ENCODE results near the gene HNRNPUL2.
"Not testable (repeated sequence)": the region's sequence is repeated elsewhere in the genome, so short reads cannot be mapped to it uniquely, and the experiment has no call there.

The HNRNPUL2 gene

DNA sequence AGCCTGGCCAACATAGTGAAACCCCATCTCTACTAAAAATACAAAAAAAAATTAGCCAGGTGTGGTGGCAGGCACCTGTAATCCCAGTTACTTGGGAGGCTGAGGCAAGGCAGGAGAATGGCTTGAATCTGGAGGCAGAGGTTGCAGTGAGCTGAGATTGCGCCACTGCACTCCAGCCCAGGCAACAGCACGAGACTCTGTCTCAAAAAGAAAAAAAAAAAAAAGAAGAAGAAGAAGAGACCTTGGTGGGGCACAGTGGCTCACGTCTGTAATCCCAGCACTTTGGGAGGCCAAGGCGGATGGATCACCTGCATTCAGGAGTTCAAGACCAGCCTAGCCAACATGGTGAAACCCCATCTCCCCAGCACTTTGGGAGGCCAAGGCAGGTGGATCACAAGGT, 23.3 kb downstream of the HNRNPUL2 start:
- not testable (repeated sequence) for DNase-seq (ENCODE audit: low read depth)

- no peak for DNase-seq (ENCODE audit: low read depth)
Measured at GRCh38 chr11:62702246-62702645, 25.0 kb downstream of the HNRNPUL2 start.

DNA sequence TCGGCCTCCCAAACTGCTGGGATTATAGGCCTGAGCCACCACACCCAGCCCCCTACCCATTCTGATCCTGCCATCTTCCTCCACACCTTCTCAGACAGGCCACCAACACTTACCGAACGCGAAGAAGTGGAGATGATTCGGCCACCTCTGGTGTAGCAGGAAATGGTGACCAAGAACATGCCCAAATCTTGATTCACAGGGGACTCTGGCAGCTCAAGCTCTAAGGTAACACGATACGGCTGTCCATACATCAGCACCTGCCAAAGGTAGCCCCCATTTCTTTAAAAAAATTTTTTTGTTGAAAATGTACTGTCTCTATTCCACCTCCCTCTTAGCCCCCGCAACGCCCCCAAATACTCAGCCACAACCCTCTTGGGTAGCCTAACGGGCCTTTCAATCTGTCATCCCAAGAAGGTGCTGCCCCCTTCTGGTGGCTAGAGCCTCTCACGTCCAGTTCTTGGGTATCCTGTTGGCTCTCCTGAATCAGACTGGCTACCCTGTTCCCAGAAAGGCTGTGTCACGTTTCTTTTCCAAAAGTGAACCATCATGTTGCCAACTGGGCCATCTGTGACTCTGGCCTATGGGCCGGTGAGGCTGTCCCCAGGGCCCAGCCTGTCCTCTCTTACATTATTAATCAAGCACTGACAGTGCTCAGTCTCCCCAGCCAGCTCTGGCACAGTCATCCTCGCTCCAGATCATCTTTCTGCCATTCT, 32.6 kb downstream of the HNRNPUL2 start:
- no peak for DNase-seq (ENCODE audit: low read depth)

- not testable (repeated sequence) for DNase-seq (ENCODE audit: low read depth)
Measured at GRCh38 chr11:62693624-62694023, 33.6 kb downstream of the HNRNPUL2 start.

GRCh38 chr11:62689421-62690183, 37.7 kb downstream of the HNRNPUL2 start, which contains the start of gene LRRN4CL:
LRRN4CL (minus strand) TSS chr11:62689530; CDS start chr11:62688508, 1,022 bp downstream.
- peak; percentile 94 for DNase-seq (ENCODE audit: low read depth)

DNA sequence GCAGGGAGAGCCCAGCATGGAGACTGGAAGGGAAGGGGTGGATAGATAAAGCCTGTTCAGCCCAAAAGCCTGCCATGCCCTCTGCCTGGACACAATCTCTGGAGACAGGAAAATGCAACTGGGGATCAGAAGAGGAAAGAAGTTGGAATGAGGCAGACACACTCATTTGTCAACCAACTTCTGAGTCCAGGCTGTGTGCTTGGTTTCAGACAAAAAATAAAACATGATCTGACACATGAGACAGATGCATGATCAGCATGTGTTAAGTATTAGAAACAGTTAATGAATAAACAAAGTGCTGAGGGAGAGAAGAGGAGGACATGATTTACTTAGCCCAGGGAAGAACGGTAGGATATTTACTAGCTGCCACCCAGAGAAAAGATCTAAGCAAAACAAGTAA, 38.8 kb downstream of the HNRNPUL2 start:
- no peak for DNase-seq (ENCODE audit: low read depth)

DNA sequence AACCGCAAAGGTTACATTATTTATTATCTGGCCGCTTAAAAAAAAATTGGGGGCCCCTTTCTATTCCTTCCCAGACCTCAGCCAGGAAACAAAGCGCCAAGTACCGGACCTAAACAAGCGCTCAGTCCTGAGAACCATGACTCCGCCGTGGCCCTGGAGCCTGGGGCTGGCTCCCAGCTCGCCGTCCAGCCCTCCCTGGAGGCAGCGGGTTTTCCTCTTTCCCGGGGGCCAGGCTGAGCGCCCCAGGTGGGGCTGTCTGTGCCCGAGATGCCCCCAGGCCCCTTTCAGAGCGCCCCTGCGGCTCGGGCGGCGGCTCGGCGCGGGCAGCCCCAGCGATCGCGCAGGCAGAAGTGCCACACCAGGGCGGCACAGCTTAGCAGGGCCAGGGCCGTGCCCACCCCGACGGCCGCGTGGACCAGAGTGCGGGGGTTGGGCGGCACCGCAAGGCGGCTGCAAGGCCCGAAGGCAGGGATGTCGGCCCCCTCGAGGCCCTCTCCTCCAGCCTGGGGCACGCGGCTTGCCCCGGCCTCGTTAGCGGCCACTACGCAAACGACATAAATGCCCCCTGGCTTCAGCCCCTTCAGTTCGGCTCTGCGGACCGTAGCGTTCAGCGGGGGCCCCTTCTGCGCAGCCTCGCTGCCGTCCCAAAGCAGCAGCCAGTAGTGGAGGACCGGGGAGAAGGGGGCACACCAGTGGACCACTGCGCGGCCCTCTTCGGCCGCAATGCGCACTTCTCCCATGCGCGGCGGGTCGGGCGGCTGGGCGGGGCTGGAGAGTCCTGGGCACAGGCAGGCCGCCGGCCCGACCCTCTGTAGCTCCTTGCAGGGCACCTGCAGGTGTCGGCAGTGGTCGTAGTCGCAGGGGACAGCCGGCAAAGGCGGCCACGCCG, 39.5 kb downstream of the HNRNPUL2 start:
- no peak for DNase-seq (ENCODE audit: low read depth)

GRCh38 chr11:62682518-62682917, 44.7 kb downstream of the HNRNPUL2 start:
- no peak for DNase-seq (ENCODE audit: low read depth)

DNA sequence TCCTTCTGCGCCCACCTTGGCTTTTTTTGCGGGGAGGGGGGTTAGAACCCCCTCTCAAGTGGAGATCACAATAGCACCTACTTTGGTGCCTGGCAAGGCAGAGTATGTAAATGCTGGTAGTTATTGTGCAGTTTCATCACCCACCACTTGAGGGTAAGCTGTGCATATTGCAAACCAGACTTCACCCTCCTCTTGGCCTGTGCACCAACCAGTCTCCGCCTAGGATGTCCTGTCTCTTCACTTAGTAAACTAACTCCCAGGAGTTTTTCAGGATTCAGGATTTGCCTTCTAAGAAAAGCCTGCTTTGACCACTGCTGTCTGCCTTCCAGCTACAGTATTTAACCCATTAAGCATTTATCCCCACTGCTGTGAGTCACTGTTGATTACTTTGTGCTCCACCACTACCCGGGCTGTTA, 46.4 kb downstream of the HNRNPUL2 start:
- peak; percentile 65 for DNase-seq (ENCODE audit: low read depth)

GRCh38 chr11:62678770-62679696, 48.2 kb downstream of the HNRNPUL2 start, which contains the start of gene UBXN1:
UBXN1 (minus strand) TSS chr11:62679073; CDS start chr11:62678923, 150 bp downstream.
- peak; percentile 94 for DNase-seq (ENCODE audit: low read depth)

- no peak for DNase-seq (ENCODE audit: low read depth)
Measured at GRCh38 chr11:62678433-62678769, 48.9 kb downstream of the HNRNPUL2 start.

DNA sequence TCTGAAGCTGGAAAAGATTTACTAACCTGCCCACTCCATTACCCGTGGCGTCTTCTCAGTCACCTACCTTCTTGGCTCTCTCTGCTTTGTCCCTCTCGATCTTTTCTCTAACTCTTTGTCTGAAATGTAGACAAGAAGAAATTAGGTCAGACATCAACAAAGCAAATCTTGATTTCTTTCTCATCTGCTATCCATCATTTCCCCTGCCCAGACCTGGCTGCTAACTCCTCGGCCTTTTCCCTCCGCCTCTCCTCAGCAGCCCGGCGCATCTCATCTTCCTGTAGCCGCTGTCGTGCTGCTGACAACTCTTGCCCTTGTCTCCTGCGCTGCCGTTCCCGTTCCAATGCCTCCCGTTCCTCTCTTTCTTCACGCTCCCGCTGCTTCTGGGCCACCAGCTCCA, 49.5 kb downstream of the HNRNPUL2 start:
- DNase-seq (ENCODE audit: low read depth): no peak

- DNase-seq (ENCODE audit: low read depth): no peak
Measured at GRCh38 chr11:62677156-62677555, 50.1 kb downstream of the HNRNPUL2 start.

DNA sequence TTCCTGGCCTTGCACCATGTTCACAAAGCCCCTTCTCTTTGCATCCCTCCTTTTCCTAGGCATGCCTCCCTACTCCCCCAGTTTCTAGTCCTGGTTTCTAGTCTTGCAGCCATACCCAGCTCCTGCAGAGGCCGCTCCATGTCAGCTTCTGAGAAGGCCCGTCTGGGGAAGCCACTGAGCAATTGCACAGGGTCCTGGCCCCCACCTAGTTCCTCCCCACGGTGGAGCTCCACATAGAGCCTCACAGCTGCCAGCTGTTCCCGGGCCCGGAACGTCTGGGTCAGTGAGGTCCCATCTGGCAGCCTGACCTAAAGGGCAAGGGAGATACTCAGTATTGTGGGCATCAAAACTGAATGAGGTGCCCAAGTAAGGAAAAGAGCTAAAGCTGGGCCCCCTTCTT, 50.6 kb downstream of the HNRNPUL2 start:
- DNase-seq (ENCODE audit: low read depth): no peak

DNA sequence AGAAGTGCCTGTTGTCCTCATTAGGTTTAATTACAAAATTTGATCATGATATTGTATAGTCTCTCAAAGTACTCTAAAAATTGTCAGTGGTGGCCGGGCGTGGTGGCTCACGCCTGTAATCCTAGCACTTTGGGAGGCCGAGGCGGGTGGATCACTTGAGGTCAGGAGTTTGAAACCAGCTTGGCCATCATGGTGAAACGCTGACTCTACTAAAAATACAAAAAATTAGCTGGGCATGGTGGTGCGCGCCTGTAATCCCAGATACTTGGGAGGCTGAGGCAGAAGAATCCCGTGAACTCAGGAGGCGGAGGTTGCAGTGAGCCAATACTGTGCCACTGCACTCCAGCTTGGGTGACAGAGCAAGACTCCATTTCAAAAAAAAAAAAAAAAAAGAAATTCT, 51.8 kb downstream of the HNRNPUL2 start:
- DNase-seq (ENCODE audit: low read depth): not testable (repeated sequence)

GRCh38 chr11:62673196-62673525, 54.1 kb downstream of the HNRNPUL2 start:
- no peak for DNase-seq (ENCODE audit: low read depth)

GRCh38 chr11:62671608-62672389, 55.5 kb downstream of the HNRNPUL2 start, which contains the start of the genes LBHD1 and UQCC3:
LBHD1 (minus strand) TSS chr11:62672267; CDS start chr11:62670031, 2,236 bp downstream.
UQCC3 (plus strand) TSS chr11:62671673; CDS start chr11:62671746, 73 bp downstream.
- DNase-seq (ENCODE audit: low read depth): peak; percentile 47

DNA sequence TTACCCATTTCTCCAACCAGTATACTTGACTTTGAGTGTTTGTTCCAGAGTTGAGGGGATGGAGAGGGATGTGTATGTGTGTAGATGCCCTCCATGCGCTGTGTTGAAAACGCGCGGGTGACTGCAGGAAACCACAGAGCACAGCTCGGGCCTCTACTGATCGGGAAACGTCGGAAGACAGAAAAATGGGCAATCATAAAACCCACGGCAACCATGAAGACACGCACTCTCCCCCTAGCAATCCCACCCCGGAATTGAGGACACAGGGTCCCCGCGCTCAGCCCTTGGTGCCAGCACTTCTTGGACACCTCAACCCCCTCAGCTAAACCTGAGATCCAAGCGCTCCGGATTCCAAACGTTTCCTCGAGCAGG, 56.0 kb downstream of the HNRNPUL2 start:
- no peak for DNase-seq (ENCODE audit: low read depth)

DNA sequence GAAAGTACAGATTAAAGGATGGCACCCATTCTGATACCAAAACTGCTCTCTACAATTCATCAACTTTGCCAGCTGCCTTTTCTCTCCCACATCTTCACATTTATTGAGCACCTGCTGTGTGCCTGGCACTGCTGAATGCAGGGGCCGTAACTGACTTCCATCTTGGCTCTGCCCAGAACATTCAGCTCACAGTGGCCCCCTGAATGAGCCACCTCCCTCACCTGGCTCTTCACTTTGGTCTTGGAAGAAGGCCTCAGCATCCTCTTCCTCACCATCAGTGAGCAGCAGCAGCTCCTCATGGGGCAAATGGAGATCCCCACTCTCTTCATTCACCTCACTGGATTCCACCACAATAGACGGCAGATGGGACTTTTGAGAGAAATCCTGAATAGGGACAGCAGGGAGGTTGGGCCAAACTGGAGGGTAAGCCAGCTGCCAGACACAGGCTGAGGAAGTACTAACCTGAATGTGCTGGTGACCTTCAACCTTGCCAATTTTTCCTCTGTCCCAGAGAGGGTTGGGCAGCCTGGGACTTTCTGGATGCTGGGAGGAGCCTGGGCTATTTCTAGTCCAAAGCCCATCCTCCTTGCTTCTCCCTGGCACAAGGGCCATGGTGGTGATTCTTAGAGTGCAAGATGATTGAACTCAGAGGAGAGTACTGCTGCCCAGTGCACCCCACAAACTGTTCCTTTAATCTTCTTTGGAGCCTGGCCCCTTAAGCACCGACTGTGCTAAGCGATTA, 57.7 kb downstream of the HNRNPUL2 start:
- no peak for DNase-seq (ENCODE audit: low read depth)

GRCh38 chr11:62667460-62667859, 59.8 kb downstream of the HNRNPUL2 start:
- DNase-seq (ENCODE audit: low read depth): no peak
